Loucy (cell line): ENCODE data around the gene EFCAB12.
A peak's percentile ranks its signal among the peaks of the same experiment; 100 is the strongest.
"Not testable (repeated sequence)": the region's sequence is repeated elsewhere in the genome, so short reads cannot be mapped to it uniquely, and the experiment has no call there.

ENCODE experiments used
- H2AFZ ChIP-seq: fragments of 200-600 bp; sonication (generic); 2 replicates; pipeline ENCODE4 v1.6.0; 2016; ENCODE audit warnings: antibody characterized with exemption, mild to moderate bottlenecking, low read length, moderate library complexity
- H3F3A ChIP-seq: fragments of 200-600 bp; 2 replicates; pipeline ENCODE4 v1.6.0; 2016; ENCODE audit warnings: antibody characterized with exemption, low read depth, mild to moderate bottlenecking
- H3K27me3 ChIP-seq: fragments of 200-600 bp; sonication (generic); 2 replicates; pipeline ENCODE4 v1.6.1; 2014; ENCODE audit warnings: low read length, mild to moderate bottlenecking; ENCODE audit not compliant: insufficient read depth, poor library complexity, severe bottlenecking
- H3K36me3 ChIP-seq: fragments of 200-600 bp; sonication (generic); 2 replicates; pipeline ENCODE4 v1.6.1; 2016; ENCODE audit warnings: low read length; ENCODE audit not compliant: insufficient read depth
- H3K4me1 ChIP-seq: fragments of 200-600 bp; sonication (generic); 2 replicates; pipeline ENCODE4 v1.5.1; 2014; ENCODE audit warnings: low read length, mild to moderate bottlenecking; ENCODE audit not compliant: insufficient read depth, poor library complexity, severe bottlenecking
- H3K4me2 ChIP-seq: fragments of 200-600 bp; sonication (generic); 2 replicates; pipeline ENCODE4 v1.6.0; 2014; ENCODE audit warnings: antibody characterized with exemption, low read length, low read depth, mild to moderate bottlenecking; ENCODE audit not compliant: poor library complexity, severe bottlenecking
- H3K4me3 ChIP-seq: fragments of 200-600 bp; sonication (generic); 2 replicates; pipeline ENCODE4 v1.5.1; 2014; ENCODE audit warnings: low read length, mild to moderate bottlenecking, mixed read lengths; ENCODE audit not compliant: poor library complexity, severe bottlenecking
- H3K79me2 ChIP-seq: fragments of 200-600 bp; sonication (generic); 2 replicates; pipeline ENCODE4 v1.6.1; 2014; ENCODE audit warnings: low read length; ENCODE audit not compliant: insufficient read depth
- H3K9ac ChIP-seq: fragments of 200-600 bp; sonication (generic); 2 replicates; pipeline ENCODE4 v1.6.0; 2014; ENCODE audit warnings: mild to moderate bottlenecking, low read depth, low read length, moderate library complexity; ENCODE audit not compliant: poor library complexity, severe bottlenecking
- H3K9me2 ChIP-seq: fragments of 200-600 bp; sonication (generic); replicated peaks from 2 replicates; pipeline ENCODE4 v1.6.1; 2016; ENCODE audit warnings: low read depth, low read length, mixed read lengths
- H3K9me3 ChIP-seq: fragments of 200-600 bp; sonication (generic); 2 replicates; pipeline ENCODE4 v1.6.1; 2014; ENCODE audit warnings: mild to moderate bottlenecking, antibody characterized with exemption, low read length, low read depth; ENCODE audit not compliant: insufficient read depth
- H4K20me1 ChIP-seq: fragments of 200-600 bp; sonication (generic); 2 replicates; pipeline ENCODE4 v1.6.0; 2014; ENCODE audit warnings: antibody characterized with exemption, low read length, mild to moderate bottlenecking; ENCODE audit not compliant: insufficient read depth, poor library complexity, severe bottlenecking
- CTCF ChIP-seq: fragments of 200-600 bp; sonication (generic); conservative IDR thresholded peaks from 2 replicates; pipeline ENCODE4 v1.5.1; 2014; ENCODE audit warnings: mild to moderate bottlenecking, antibody characterized with exemption, low read length
- EZH2phosphoT487 ChIP-seq: fragments of 200-600 bp; IDR thresholded peaks from 2 replicates; pipeline ENCODE4 v1.6.1; 2018; ENCODE audit warnings: antibody characterized with exemption, mild to moderate bottlenecking, moderate library complexity, borderline replicate concordance

EFCAB12 gene

GRCh38 chr3:129366312-129366831 is 62.1 kb downstream of the EFCAB12 start:
- Histone ChIP-seq H2AFZ (no peak overlapping the region), H3K9me2 (no peaks in the 10 kb centered on the region), H3K4me2 (no peak overlapping the region), H3K4me1 (peaks cover 14% of the 10 kb centered on the region), H3K9me3 (no peaks in the 10 kb centered on the region), H3K9ac (no peak overlapping the region), H3K4me3 (no peak overlapping the region), H3K27me3 (no peaks in the 10 kb centered on the region), H4K20me1 (no peaks in the 10 kb centered on the region), H3K36me3 (no peaks in the 10 kb centered on the region), H3F3A (no peaks in the 10 kb centered on the region), H3K79me2 (no peaks in the 10 kb centered on the region)
- TF ChIP-seq EZH2phosphoT487 (no peak), CTCF (no peak)

- H3K9ac ChIP-seq, result no peak overlapping the region
- no peaks in the 10 kb centered on the region for H3K79me2 ChIP-seq
- no peaks in the 10 kb centered on the region for H3K9me2 ChIP-seq
- peak overlapping the region; percentile 69 for H3K4me2 ChIP-seq
- H3K9me3 ChIP-seq, result no peaks in the 10 kb centered on the region
- no peaks in the 10 kb centered on the region for H4K20me1 ChIP-seq
- no peaks in the 10 kb centered on the region for H3K36me3 ChIP-seq
- peaks cover 14% of the 10 kb centered on the region for H3K4me1 ChIP-seq
- H3F3A ChIP-seq, result no peaks in the 10 kb centered on the region
- H3K4me3 ChIP-seq, result no peak overlapping the region
- no peaks in the 10 kb centered on the region for H3K27me3 ChIP-seq
- no peak overlapping the region; the same call in 1 of the 2 replicates for H2AFZ ChIP-seq
- TF ChIP-seq EZH2phosphoT487 (no peak), CTCF (no peak)
These were observed 62.9 kb downstream of the EFCAB12 start for GRCh38 chr3:129365296-129366136.

DNA sequence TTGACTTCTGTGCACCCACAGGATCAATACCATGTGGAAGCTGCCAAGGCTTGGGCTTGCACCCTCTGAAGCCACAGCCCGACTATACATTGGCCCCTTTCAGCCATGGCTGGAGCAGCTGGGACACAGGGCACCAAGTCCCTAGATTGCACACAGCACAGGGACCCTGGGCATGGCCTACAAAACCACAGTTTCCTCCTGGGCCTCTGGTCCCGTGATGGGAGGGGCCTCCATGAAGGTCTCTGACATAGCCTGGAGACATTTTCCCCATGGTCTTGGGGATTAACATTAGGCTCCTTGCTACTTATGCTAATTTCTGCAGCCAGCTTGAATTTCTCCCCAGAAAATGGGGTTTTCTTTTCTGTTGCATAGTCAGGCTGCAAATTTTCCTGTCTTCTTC is 63.6 kb downstream of the EFCAB12 start:
- H3K4me2 ChIP-seq, result peak overlapping the region; percentile 69
- not testable (repeated sequence) for H3K9me2 ChIP-seq, H3K27me3 ChIP-seq, H2AFZ ChIP-seq, H4K20me1 ChIP-seq, H3K9ac ChIP-seq, H3K36me3 ChIP-seq, H3K79me2 ChIP-seq, H3K9me3 ChIP-seq, H3F3A ChIP-seq
- H3K4me3 ChIP-seq, result peak overlapping the region; percentile 48
- peaks cover 14% of the 10 kb centered on the region for H3K4me1 ChIP-seq

- not testable (repeated sequence) for H3K9me2 ChIP-seq, H3K4me2 ChIP-seq, H3K4me3 ChIP-seq, H3K27me3 ChIP-seq, H3K36me3 ChIP-seq, H3K9ac ChIP-seq, H4K20me1 ChIP-seq, H3F3A ChIP-seq, H3K9me3 ChIP-seq, H3K79me2 ChIP-seq, H2AFZ ChIP-seq
- peaks cover 14% of the 10 kb centered on the region for H3K4me1 ChIP-seq
These were observed 65.1 kb downstream of the EFCAB12 start for GRCh38 chr3:129363356-129363755.
